GM23338 (cell line): Measurements from ENCODE around the gene SRPK2.

ENCODE experiments used
- CTCF ChIP-seq, 2 experiments: fragments of 200-600 bp in 1 of 2; sonication (generic) in 1 of 2; conservative IDR thresholded peaks; 2 replicates each; pipeline versions ENCODE4 v1.5.1 to v1.6.1; 2016 to 2017; ENCODE audit warnings: antibody characterized with exemption in 2 of 2, low read depth in 2 of 2, mild to moderate bottlenecking in 2 of 2, moderate library complexity in 1 of 2
- JUNB ChIP-seq: IDR thresholded peaks from one replicate; pipeline ENCODE4 v1.6.1; 2016; ENCODE audit warnings: antibody characterized with exemption; ENCODE audit not compliant: unreplicated experiment
- REST ChIP-seq: IDR thresholded peaks from one replicate; pipeline ENCODE4 v1.6.1; 2018; ENCODE audit warnings: antibody characterized with exemption; ENCODE audit not compliant: unreplicated experiment

- no peak for TF ChIP-seq CTCF (conservative IDR thresholded peaks at IDR 0.05; ENCODE audit: low read depth in 2 of 2)
- TF ChIP-seq REST, result no peak
- no peak for TF ChIP-seq JUNB
Measured at GRCh38 chr7:105295596-105296352, 92.9 kb downstream of the SRPK2 start.
